ENCODE results near the gene PSMA3.
"Not testable (repeated sequence)": the region's sequence is repeated elsewhere in the genome, so short reads cannot be mapped to it uniquely, and the experiment has no call there.

The PSMA3 gene

GRCh38 chr14:58244556-58245387 is at the start of gene PSMA3:
PSMA3 (plus strand) TSS chr14:58244843; CDS start chr14:58244921, 78 bp downstream.
- peak; percentile 81 for DNase-seq (ENCODE audit: low read depth)

- no peak for DNase-seq (ENCODE audit: low read depth)
Observed at GRCh38 chr14:58196198-58196597, 48.4 kb upstream of the PSMA3 start.

GRCh38 chr14:58198086-58198485 is 46.6 kb upstream of the PSMA3 start:
- no peak for DNase-seq (ENCODE audit: low read depth)

DNA sequence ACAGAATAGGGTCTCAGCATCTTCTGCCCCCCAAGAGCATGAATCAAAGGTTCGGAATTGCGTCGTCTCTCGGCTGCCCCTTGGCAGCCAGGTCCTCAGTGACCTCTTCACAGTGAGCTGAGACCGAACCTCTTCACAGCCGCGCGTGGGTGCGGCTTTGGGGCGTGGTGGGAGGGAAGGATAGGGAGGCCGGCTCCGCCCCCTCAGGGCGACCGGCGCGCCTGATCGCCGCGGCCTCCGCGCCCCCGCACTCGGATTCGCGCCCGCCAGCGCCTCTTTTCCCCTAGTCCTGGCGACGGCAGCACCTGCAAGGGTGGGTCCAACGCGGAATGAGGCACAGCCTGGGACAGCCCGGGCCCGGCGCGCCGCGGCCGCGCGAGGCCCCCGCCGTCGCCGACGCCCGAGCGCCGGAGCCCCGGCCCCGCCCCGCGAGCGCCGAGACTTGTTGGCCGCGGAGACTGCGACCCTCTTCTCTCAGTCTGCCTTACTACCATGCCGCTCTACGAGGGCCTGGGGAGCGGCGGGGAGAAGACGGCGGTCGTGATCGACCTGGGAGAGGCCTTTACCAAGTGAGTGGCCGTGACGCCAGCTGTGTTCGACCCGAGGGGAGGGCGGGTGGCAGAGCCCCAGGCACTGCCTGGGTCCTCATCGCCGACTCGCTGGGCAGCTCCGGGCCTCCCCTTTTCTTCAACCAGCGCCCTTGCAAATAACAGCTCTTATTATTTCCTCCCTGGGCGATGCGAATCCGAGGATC is 44.7 kb upstream of the PSMA3 start, which contains the start of gene ACTR10:
Gene ACTR10 (plus strand): TSS at position 424 of the 754 bp plus-strand sequence. CDS start 69 bp downstream, at position 493.
- DNase-seq (ENCODE audit: low read depth) = peak; percentile 41

DNA sequence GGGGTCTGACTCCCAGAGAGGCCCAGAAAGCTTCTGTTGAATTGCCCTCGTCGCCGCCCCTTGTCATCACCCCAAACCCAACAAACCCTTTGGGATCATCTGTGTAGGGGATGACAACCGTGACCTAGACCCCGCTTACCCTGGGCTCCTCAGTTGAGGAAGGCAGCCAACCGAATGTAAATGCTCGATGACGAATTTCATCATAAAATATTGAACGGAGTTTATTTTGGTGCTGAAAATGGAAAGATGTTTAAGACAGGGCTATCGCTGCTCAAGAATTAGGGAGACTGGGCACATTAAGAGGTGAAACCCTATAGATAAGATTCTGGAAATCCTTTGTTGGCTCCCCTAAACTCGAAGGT is 44.2 kb upstream of the PSMA3 start:
- no peak for DNase-seq (ENCODE audit: low read depth)

DNA sequence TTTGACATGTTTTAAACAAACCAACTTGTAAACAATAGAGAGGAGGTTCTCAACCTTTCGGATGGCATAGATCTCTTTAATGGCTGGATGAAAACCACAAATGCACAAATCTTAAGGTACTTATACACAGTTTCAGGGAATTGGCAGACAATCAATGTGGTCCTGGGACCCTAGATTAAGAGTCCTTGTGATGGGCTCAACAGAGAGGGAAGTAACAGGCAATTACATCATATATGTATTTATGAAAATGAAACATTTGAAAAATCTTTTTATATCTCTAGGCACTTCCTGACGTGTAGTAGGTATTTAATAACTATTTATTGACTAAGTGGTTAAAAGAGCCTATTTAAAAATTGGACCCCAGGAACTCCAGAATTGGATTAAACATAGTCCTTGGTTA is 43.8 kb upstream of the PSMA3 start:
- no peak for DNase-seq (ENCODE audit: low read depth)

DNA sequence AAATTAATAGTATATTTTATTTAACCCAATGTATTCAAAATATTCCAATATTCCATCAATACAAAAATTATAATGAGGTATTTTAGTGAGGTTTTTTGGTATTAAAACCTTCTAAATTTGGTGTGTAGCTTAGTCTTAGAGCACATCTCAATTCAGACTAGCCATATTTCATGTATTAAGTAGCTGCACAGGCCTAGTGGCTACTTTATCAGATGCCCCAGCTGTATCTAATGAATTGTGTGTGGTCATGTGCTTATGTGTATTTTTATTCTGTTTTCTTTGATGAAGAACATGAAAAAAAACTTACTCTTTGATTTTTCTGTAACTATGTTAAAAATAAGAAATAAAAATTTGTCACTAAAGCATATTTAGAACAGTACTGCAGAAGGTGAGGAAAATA is 31.5 kb upstream of the PSMA3 start:
- DNase-seq (ENCODE audit: low read depth) = no peak

- DNase-seq (ENCODE audit: low read depth) = no peak
Observed at GRCh38 chr14:58215191-58215914, 29.3 kb upstream of the PSMA3 start.

DNA sequence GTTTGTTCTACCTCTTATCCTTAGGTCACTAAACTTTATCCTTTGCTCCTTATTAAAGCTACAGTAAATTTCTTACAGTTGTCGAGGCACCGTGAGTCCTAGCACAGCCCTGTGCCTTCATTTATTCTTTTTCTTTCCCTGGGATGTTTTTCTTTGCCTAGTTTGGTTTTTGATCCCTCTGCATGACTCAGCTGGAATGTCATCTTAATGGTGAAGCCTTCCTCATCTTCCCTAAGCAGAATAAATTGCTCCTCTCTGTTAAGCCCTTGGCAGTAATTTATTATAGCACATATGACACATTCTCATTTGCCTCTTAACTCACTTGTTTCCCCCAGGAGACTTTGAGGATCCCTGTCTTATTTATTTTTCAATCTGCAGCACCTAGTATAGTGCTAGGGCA is 28.1 kb upstream of the PSMA3 start:
- DNase-seq (ENCODE audit: low read depth) = no peak

- DNase-seq (ENCODE audit: low read depth) = no peak
Observed at GRCh38 chr14:58227096-58227819, 17.4 kb upstream of the PSMA3 start.

DNA sequence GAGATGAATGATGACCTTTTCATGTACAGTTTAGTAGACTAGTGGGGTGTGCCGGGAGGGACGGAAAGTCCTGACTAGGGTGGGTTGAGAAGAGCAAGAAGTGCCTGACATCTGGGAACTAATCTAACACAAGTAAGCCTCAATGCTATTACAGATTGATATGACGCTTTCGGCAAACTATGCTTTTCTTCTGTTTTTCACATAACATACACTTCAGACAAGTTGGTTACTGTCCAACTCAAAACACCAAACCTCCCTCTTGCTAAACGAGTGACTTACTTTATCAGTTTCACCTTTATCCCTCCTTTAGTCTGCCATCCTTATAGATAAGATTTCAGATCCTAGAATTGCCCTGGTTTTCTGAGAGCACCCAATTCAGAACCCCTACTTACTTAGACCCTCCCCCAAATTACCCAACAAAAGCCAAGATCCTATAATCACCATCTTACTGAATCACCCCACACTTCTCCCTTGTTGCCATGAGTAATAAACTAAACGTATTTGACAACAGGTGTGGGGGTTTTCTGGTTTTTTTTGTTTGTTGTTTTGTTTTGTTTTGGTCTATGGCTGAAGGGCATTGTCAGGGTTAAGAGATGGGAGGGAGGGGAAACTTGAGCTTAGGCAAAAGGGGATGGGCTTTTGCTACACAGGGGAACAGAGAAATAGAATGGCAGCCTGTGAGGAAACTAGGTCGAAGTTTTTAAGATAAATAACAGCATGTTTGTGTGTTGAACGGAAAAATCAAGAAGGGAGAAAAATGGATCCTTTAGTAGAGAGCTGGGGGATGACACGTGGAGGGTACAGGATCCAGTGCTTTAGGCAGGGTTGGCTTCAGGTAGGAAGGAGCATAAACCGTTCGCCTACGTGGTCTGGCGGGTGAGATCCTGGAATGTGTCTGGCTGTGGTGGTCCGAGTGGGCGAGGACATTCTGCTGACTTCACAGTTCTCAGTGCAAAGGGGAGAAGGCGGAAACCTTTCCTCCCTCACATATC is 6.1 kb upstream of the PSMA3 start:
- DNase-seq (ENCODE audit: low read depth) = no peak

DNA sequence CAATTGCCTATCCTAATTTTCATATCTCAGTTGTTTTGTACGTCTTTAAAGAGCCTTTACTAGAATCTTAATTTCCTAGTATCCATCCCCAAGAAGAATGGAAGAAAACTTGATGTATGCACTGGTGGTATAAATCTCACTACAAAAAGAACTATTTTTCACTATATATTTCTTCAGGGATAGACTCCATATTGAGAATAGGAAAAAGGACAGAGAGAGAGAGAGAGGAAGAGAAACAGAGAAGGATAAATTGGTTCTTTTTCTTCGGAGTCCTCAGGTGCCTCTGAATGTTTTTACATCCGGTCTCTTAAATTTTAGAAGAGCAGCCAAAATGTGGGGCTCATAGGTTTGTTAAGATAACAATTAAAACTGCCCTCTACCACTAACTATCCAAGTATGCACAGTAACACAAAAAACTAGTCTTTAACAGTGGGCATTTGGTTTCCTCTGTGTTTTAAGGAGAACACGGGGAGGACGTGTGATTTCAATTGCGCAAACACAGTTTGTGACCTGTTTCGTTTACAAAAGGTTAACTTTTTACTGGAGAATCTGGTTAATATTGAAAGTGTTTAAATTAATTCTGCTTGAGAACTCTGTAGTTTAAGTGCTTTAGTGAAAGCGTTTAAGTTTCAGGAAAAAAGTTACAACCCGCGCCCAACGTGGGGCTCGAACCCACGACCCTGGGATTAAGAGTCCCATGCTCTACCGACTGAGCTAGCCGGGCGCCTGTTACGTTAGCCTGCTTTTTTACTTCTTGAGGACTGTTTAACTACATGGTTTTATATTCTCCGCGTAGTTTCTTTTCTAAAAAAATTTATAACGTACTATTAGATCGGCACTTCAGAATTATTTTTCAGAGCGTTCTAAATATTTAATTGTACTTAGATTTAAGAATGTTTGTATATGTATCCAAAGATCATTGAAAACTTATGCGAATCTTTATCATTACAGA is 5.1 kb upstream of the PSMA3 start:
- peak; percentile 33 for DNase-seq (ENCODE audit: low read depth)

GRCh38 chr14:58243790-58244555 is 670 bp upstream of the PSMA3 start:
- DNase-seq (ENCODE audit: low read depth) = peak; percentile 32

DNA sequence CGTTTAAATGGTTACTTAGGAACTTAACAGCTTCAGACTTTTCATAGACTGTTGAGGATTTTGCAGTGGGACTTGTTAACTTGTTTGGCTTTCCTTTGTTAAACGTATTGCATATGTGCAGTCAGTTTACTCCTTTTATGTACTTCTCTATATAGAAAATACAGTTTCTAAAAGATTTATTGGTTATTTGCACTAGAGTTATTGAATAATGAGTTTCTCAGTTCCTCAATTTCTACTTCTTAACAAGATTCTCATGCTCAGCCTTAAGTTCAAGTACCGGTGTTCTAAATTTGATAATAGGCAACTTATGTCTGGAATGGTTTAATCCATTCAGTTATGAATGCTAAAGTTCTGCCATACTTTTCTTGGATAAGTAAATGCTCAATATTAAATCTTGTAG is 919 bp downstream of the PSMA3 start:
- DNase-seq (ENCODE audit: low read depth) = no peak

DNA sequence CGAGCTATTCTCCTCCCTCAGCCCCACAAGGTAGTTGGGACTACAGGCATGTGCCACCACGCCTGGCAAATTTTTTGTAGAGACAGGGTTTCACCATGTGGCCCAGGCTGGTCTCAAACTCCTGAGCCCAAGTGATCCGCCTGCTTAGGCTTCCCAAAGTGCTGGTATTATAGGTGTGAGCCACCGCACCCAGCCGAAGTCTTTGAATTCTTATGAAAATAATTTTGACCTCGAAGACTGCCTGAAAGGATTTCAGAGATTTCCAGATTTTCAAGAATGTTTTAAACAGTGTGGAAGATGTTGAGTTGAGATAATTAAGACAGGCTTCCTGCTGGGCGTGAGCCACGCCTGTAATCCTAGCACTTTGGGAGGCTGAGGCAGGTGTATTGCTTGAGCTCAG is 5.0 kb downstream of the PSMA3 start:
- no peak for DNase-seq (ENCODE audit: low read depth)

GRCh38 chr14:58258156-58258555 is 13.5 kb downstream of the PSMA3 start:
- no peak for DNase-seq (ENCODE audit: low read depth)

DNA sequence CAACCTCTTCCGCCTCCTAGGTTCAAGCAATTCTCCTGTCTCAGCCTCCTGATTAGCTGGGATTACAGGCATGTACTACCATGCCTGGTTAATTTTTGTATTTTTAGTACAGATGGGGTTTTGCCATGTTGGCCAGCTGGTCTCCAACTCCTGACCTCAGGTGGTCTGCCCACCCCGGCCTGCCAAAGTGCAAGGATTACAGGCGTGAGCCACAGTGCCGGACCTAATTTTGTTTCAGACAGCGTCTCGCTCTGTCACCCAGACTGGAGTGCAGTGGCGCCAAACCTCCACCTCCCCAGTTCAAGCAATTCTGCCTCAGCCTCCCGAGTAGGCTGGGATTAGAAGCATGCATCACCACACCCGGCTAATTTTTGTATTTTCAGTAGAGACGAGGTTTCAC is 17.4 kb downstream of the PSMA3 start:
- not testable (repeated sequence) for DNase-seq (ENCODE audit: low read depth)

- DNase-seq (ENCODE audit: low read depth) = no peak
Observed at GRCh38 chr14:58265401-58265800, 20.8 kb downstream of the PSMA3 start.

DNA sequence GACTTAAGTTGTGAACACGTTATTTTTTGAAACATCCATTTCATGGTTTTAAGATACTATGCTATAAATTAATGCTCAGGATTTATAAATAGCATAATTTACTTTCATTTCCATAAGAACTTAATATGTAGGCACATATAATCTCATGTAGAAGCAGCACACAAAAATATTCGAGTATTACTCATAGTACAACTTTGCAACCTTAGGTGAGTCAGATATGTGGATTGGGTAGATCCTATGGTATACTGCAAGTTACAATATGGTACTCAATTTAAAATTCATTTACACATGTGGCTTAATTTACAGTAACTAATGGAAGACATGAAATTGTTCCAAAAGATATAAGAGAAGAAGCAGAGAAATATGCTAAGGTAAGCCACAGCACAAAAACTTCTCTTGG is 26.0 kb downstream of the PSMA3 start:
- DNase-seq (ENCODE audit: low read depth) = no peak
